Cardiac muscle cell (in vitro differentiated cells and primary cell): Measurements from ENCODE around the gene SLC12A7. TPM values are rescaled to one million over a fixed set of nuclear protein-coding genes. Genes with fewer than 3 reads are reported as not detected.

ENCODE experiments used
- DNase-seq, 2 donors: peaks; one replicate each; pipeline versions ENCODE4 v3.0.0 to v3.0.0-alpha.2; 2010 to 2017; ENCODE audit warnings: low read depth in 1 of 2, low spot score in 1 of 2
- H3K27ac ChIP-seq: fragments of 200-600 bp; sonication (generic); 2 replicates; pipeline ENCODE4 v1.5.1; 2016
- H3K27me3 ChIP-seq: fragments of 200-600 bp; sonication (generic); 2 replicates; pipeline ENCODE4 v1.6.0; 2016; ENCODE audit warnings: control low read depth
- H3K36me3 ChIP-seq: fragments of 200-600 bp; sonication (generic); 2 replicates; pipeline ENCODE4 v1.5.1; 2016; ENCODE audit warnings: control low read depth
- H3K4me1 ChIP-seq: fragments of 200-600 bp; sonication (generic); 2 replicates; pipeline ENCODE4 v1.8.1; 2017; ENCODE audit warnings: low read depth, mild to moderate bottlenecking, mixed run types
- H3K4me3 ChIP-seq: fragments of 200-600 bp; sonication (generic); 2 replicates; pipeline ENCODE4 v1.5.1; 2016; ENCODE audit warnings: mild to moderate bottlenecking
- H3K9me3 ChIP-seq: fragments of 200-600 bp; sonication (generic); 2 replicates; pipeline ENCODE4 v1.5.1; 2017; ENCODE audit warnings: low read depth, mild to moderate bottlenecking, control low read depth
- polyA plus RNA-seq: library from polyadenylated mRNA; unstranded; fragments of >200 nt; fragmentation: Nextera tagmentation; extraction: Ambion mirVana; gene quantifications from 2 replicates; pipeline ENCODE4 v1.2.1, GENCODE V29; 2016
- total RNA-seq: library from RNA; depleted of rRNA; stranded (reverse); fragments of >200 nt; gene quantifications from 2 replicates; pipeline ENCODE4 v1.2.3, GENCODE V29; 2016
- TF ChIP-seq, protein P1 (sequence below): IDR thresholded peaks from 2 replicates; pipeline ENCODE4 v1.5.1; 2012; ENCODE audit warnings: low read depth, mild to moderate bottlenecking, low read length

The SLC12A7 gene
- total and polyA plus RNA-seq, 2 experiments from 2014 or later, result 14.1 to 29.9 TPM

DNA sequence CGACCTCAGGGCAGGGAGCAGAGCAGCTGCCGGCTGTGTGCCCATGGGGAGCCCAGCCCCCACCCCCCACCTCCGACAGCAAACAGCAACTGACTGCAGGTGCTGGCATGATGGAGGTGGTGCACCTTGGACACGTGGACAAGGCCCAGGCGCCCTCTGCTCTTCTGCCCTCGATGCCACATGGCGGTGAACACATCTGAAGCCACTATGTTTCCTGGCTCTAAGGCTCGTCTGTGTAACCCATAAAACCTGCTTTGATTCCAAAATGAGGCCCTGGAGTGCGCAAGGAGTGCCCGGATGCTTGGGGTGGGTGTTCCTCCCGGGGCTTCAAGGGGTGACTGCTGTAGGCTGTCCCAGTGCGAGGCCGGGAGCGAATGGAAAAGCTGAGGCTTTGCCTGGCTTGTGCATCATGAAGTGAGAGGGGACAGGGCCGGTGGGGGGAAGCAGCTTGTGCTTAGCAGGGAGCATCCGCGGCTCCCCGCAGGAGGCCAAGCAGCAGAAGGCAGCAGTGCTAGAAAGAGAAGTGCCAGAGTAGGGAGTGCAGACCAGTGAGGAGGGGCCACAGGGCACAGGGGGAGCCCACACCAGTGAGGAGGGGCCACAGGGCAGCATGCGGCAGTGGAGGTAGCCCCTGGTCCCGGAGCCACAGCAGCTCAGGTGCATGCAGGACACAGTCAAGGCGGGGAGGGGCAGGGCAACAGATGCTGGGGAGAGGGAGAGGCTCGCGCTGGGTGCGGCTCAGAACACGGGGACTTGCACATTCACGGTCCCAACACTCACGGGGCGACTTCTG, 73.2 kb downstream of the SLC12A7 start:
- H3K9me3 ChIP-seq, result no peaks in the 10 kb centered on the region
- H3K4me1 ChIP-seq, result no peaks in the 10 kb centered on the region
- no peaks in the 10 kb centered on the region for H3K36me3 ChIP-seq
- H3K4me3 ChIP-seq, result no peak overlapping the region
- TF ChIP-seq, protein P1, sequence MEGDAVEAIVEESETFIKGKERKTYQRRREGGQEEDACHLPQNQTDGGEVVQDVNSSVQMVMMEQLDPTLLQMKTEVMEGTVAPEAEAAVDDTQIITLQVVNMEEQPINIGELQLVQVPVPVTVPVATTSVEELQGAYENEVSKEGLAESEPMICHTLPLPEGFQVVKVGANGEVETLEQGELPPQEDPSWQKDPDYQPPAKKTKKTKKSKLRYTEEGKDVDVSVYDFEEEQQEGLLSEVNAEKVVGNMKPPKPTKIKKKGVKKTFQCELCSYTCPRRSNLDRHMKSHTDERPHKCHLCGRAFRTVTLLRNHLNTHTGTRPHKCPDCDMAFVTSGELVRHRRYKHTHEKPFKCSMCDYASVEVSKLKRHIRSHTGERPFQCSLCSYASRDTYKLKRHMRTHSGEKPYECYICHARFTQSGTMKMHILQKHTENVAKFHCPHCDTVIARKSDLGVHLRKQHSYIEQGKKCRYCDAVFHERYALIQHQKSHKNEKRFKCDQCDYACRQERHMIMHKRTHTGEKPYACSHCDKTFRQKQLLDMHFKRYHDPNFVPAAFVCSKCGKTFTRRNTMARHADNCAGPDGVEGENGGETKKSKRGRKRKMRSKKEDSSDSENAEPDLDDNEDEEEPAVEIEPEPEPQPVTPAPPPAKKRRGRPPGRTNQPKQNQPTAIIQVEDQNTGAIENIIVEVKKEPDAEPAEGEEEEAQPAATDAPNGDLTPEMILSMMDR, result no peak
- no peak overlapping the region for H3K27ac ChIP-seq
- no peak for DNase-seq
- H3K27me3 ChIP-seq, result no peaks in the 10 kb centered on the region

DNA sequence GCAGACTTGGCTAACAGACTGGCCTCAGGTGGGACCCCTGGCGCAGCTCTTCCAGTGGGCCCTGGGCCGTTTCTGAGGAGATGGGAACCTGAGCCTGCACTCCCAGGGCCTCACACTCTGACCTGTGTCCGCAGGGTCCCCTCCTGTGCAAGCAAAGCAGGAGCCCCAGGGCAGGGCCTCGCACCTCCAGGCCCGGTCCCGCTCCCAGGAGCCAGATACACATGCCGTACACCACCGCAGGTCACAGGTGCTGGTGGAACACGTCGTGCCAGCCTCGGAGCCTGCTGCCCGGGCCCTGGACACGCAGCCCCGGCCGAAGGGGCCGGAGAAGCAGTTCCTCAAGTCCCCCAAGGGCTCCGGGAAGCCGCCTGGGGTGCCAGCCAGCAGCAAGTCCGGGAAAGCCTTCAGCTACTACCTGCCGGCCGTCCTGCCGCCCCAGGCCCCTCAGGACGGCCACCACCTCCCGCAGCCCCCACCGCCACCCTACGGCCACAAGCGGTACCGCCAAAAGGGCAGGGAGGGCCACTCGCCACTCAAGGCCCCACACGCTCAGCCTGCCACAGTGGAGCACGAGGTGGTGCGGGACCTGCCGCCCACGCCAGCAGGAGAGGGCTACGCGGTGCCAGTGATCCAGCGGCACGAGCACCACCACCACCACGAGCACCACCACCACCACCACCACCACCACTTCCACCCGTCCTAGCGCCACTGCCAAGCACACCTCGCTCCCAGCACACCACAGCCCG, 74.0 kb downstream of the SLC12A7 start:
- Histone ChIP-seq H3K36me3 (no peaks in the 10 kb centered on the region), H3K27ac (no peak overlapping the region), H3K27me3 (no peaks in the 10 kb centered on the region), H3K4me1 (no peaks in the 10 kb centered on the region), H3K9me3 (no peaks in the 10 kb centered on the region), H3K4me3 (no peak overlapping the region)
- TF ChIP-seq, protein P1, result no peak
- no peak for DNase-seq

DNA sequence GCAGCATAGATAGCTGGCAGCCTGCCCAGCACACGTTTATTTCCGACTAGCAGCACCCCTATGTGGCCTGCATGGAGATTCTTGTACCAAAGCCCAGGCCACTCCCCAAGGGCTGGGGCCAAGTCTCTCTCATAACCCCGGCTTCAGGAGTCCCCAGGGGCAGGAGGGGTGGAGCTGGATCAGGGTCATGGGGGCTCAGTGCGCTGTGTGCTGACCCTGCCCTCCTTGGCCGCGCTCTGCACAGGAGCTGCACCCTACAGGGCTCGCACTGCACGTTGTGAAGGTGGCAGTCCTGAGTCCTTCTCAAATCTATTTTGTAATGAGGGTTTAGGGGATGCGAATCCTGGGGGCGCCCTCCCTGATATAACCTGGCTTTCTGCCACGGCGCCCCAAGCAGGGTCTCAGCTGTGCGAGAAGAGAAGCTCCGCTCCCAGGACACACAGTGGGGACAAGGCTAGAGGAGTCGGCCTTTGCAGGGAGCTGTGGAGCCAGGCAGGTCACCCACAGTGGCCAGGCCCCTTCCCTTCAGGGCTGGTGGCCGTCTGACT, 74.7 kb downstream of the SLC12A7 start:
- TF ChIP-seq, protein P1, result no peak
- no peak for DNase-seq
- H3K4me3 ChIP-seq, result no peak overlapping the region
- H3K27ac ChIP-seq, result no peak overlapping the region
- no peaks in the 10 kb centered on the region for H3K36me3 ChIP-seq
- H3K27me3 ChIP-seq, result no peaks in the 10 kb centered on the region
- no peaks in the 10 kb centered on the region for H3K9me3 ChIP-seq
- no peaks in the 10 kb centered on the region for H3K4me1 ChIP-seq

DNA sequence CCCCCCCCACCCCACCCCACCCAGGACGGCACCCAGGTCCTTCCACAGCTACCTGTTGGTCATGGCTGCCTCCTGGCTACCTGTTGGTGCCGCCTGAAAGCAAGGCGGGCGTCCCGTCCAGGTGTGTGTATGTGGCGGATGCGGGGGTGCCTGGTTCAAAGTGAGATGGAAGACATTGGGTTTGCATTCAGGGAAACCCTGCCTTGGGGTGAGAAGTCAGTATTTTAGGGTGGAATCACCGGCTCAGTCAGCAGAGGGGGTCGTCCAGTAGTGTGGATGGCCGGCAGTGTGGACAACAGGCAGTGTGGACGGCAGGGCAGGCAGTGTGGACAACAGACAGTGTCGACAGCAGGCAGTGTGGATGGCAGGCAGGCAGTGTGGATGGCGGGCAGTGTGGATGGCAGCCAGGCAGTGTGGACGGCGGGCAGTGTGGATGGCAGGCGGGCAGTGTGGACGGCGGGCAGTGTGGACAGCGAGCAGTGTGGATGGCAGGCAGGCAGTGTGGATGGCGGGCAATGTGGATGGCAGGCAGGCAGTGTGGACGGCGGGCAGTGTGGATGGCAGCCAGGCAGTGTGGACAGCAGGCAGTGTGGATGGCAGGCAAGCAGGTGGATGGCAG, 75.2 kb downstream of the SLC12A7 start:
- Histone ChIP-seq H3K27ac (no peak overlapping the region), H3K9me3 (no peaks in the 10 kb centered on the region), H3K4me3 (no peak overlapping the region), H3K4me1 (no peaks in the 10 kb centered on the region), H3K36me3 (no peaks in the 10 kb centered on the region), H3K27me3 (no peaks in the 10 kb centered on the region)
- DNase-seq, result no peak
- TF ChIP-seq, protein P1, result no peak
